GM12864 (cell line): ENCODE results near the gene EPSTI1.

ENCODE experiments used
- DNase-seq: peaks from one replicate; pipeline ENCODE4 v3.0.0-alpha.2; 2011; ENCODE audit warnings: low read depth
- H3K4me3 ChIP-seq: 2 replicates; pipeline ENCODE4 v1.5.1; 2011; ENCODE audit warnings: mild to moderate bottlenecking, low read depth, low read length, control low read depth
- CTCF ChIP-seq: IDR thresholded peaks from 2 replicates; pipeline ENCODE4 v1.5.1; 2011; ENCODE audit warnings: low read depth, mild to moderate bottlenecking, moderate library complexity, low read length, control low read depth, inconsistent platforms; ENCODE audit errors: missing control alignments

The EPSTI1 gene

GRCh38 chr13:42926555-42926954 is 65.5 kb downstream of the EPSTI1 start:
- no peak overlapping the region for H3K4me3 ChIP-seq
- DNase-seq: no peak
- TF ChIP-seq CTCF: no peak

- no peak for DNase-seq
- TF ChIP-seq CTCF: no peak
- H3K4me3 ChIP-seq: no peak overlapping the region
Observed at GRCh38 chr13:42926043-42926442, 66.0 kb downstream of the EPSTI1 start.

- no peak for TF ChIP-seq CTCF
- no peak for DNase-seq
- no peak overlapping the region for H3K4me3 ChIP-seq
Observed at GRCh38 chr13:42925626-42926025, 66.4 kb downstream of the EPSTI1 start.

GRCh38 chr13:42924344-42924743 is 67.7 kb downstream of the EPSTI1 start:
- DNase-seq: no peak
- no peak for TF ChIP-seq CTCF
- no peak overlapping the region for H3K4me3 ChIP-seq

GRCh38 chr13:42907745-42908144 is 84.3 kb downstream of the EPSTI1 start:
- DNase-seq: no peak
- no peak overlapping the region for H3K4me3 ChIP-seq
- no peak for TF ChIP-seq CTCF

GRCh38 chr13:42906257-42906656 is 85.8 kb downstream of the EPSTI1 start:
- no peak overlapping the region for H3K4me3 ChIP-seq
- no peak for DNase-seq
- no peak for TF ChIP-seq CTCF

GRCh38 chr13:42905579-42905978 is 86.5 kb downstream of the EPSTI1 start:
- no peak for DNase-seq
- TF ChIP-seq CTCF: no peak
- H3K4me3 ChIP-seq: no peak overlapping the region
